ENCODE results near the gene ITPK1. TPM values are rescaled to one million over a fixed set of nuclear protein-coding genes. Genes with fewer than 3 reads are reported as not detected.

Gene ITPK1
- total RNA-seq, 4 donors from 2014 or later = 64.8 to 235 (median 128) TPM

DNA sequence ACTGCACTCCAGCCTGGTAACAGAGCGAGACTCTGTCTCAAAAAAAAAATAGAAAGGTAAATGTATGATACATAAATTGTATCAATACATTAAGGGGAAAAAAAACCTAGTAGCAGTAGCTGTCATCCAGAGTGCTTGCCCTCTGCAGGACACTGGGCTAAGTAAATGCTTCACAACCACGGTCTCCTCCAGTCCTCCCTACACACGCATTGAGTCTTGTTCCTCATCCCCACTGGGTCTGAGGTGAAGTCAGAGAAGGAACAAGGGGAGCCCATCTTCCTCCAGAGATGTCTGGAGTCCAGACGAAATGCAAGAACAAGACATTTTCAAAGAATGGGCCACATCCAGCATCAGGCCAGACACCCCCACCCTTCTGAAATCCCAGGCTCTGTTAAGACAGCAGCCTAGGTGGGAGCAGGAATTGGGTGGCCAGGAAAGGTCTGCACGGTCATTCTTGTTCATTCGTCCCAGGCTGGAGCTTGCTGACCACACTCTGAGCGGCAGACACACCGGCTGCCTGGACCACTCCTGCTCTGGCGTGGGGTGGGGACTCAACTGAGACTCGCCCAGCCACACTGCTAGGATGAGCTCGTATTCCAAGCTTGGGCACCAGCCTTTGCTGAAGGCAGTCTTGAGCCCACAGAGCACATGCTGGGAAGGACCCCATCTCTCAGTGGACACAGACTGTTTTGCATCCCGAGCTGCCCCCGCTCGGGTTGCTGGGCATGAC, 147.3 kb downstream of the ITPK1 start:
- DNase-seq = no peak
- no peaks in the 10 kb centered on the region for H3K9me3 ChIP-seq
- no peak overlapping the region for H3K27ac ChIP-seq
- TF ChIP-seq POLR2A (IDR thresholded peaks at IDR 0.05) (no peak), EP300 (IDR thresholded peaks at IDR 0.05; ENCODE audit: low read depth) (no peak), POLR2AphosphoS5 (IDR thresholded peaks at IDR 0.05) (no peak)
- TF ChIP-seq, protein P1, sequence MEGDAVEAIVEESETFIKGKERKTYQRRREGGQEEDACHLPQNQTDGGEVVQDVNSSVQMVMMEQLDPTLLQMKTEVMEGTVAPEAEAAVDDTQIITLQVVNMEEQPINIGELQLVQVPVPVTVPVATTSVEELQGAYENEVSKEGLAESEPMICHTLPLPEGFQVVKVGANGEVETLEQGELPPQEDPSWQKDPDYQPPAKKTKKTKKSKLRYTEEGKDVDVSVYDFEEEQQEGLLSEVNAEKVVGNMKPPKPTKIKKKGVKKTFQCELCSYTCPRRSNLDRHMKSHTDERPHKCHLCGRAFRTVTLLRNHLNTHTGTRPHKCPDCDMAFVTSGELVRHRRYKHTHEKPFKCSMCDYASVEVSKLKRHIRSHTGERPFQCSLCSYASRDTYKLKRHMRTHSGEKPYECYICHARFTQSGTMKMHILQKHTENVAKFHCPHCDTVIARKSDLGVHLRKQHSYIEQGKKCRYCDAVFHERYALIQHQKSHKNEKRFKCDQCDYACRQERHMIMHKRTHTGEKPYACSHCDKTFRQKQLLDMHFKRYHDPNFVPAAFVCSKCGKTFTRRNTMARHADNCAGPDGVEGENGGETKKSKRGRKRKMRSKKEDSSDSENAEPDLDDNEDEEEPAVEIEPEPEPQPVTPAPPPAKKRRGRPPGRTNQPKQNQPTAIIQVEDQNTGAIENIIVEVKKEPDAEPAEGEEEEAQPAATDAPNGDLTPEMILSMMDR (IDR thresholded peaks at IDR 0.05) = no peak
- intact Hi-C loops (cut with DNase I; ENCODE audit: low total_unique reads) = no loop called here
- H3K4me3 ChIP-seq = no peak overlapping the region
- no peaks in the 10 kb centered on the region for H3K36me3 ChIP-seq
- in situ Hi-C loops (cut with MboI; ENCODE audit: low pct_ligation_motif_present in 1 of 4, low pct_unique_long_range_greater_than_20kb in 1 of 4, low sequenced_read_pairs in 3 of 4) = no loop called here
- H3K27me3 ChIP-seq = no peaks in the 10 kb centered on the region
- WGBS, 2 donors (ENCODE audit: low coverage in 1 of 2) = 90 to 95% methylated on average over 2 to 14 of the region's 14 CpGs
- H3K4me1 ChIP-seq = peaks cover 20 to 30% (median 26%) of the 10 kb centered on the region in 4 donors

DNA sequence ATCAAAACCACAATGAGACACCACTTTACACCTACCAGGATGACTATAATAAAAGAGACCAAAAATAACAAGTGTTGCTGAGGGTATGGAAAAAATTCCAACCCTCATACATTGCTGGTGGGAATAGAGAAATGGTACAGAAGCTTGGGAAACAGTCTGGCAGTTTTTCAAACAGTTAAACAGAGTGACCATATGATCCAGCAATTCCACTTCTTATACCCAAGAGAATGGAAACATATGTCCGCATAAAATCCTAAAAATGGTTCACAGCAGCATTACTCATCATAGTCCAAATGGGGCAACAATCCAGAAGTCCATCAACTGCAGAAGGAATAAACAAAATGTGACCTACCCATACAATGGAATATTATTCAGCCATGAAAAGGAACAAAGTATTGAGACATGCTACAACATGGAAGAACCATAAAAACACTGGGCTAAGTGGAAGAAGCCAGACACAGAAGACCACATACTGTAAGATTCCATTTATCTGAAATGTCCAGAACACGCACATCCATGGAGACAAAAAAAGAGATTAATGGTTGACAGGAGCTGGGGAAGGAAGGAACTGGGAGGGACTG, 148.3 kb downstream of the ITPK1 start:
- intact Hi-C loops (cut with DNase I; ENCODE audit: low total_unique reads) (no loop called here), in situ Hi-C loops (cut with MboI; ENCODE audit: low pct_ligation_motif_present in 1 of 4, low pct_unique_long_range_greater_than_20kb in 1 of 4, low sequenced_read_pairs in 3 of 4) (no loop called here)
- Histone ChIP-seq H3K4me3 (no peak overlapping the region), H3K9me3 (no peaks in the 10 kb centered on the region), H3K36me3 (no peaks in the 10 kb centered on the region), H3K4me1 (peaks cover 17 to 29% (median 24%) of the 10 kb centered on the region in 4 donors), H3K27me3 (no peaks in the 10 kb centered on the region), H3K27ac (no peak overlapping the region)
- 87 to 92% methylated on average over 2 of the region's 2 CpGs for WGBS, 2 donors (ENCODE audit: low coverage in 1 of 2)
- no peak for DNase-seq
- TF ChIP-seq POLR2A (IDR thresholded peaks at IDR 0.05) (no peak), EP300 (IDR thresholded peaks at IDR 0.05; ENCODE audit: low read depth) (no peak), POLR2AphosphoS5 (IDR thresholded peaks at IDR 0.05) (no peak)
- TF ChIP-seq, protein P1 (IDR thresholded peaks at IDR 0.05) = no peak

DNA sequence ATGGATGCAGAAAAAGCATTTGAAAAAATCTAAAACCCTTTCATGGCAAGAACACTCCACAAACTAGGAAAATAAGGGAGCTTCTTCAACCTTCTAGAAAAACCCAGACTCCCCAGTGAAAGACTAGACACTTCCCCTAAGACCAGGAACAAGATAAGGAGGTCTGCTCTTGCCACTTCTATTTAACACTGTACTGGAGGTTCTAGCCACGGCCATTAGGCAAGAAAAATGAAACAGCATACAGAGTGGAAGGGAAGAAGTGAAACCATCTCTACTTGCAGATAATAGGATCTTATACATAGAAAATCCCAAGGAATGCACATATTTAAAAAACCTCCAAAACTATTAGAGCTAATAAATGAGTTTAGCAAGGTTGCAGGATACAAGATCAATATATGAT, 150.4 kb downstream of the ITPK1 start:
- H3K4me3 ChIP-seq = no peak overlapping the region
- H3K4me1 ChIP-seq = peaks cover 14 to 24% (median 22%) of the 10 kb centered on the region in 4 donors
- H3K27me3 ChIP-seq = no peaks in the 10 kb centered on the region
- no peak for DNase-seq
- in situ Hi-C loops (cut with MboI; ENCODE audit: low pct_ligation_motif_present in 1 of 4, low pct_unique_long_range_greater_than_20kb in 1 of 4, low sequenced_read_pairs in 3 of 4) = no loop called here
- H3K9me3 ChIP-seq = no peaks in the 10 kb centered on the region
- intact Hi-C loops (cut with DNase I; ENCODE audit: low total_unique reads) = no loop called here
- peak overlapping the region in 3 of 4 donors; percentile 67 to 70 (median 69) for H3K27ac ChIP-seq
- no peaks in the 10 kb centered on the region for H3K36me3 ChIP-seq
- TF ChIP-seq POLR2AphosphoS5 (IDR thresholded peaks at IDR 0.05) (no peak), EP300 (IDR thresholded peaks at IDR 0.05; ENCODE audit: low read depth) (no peak), POLR2A (IDR thresholded peaks at IDR 0.05) (no peak)
- TF ChIP-seq, protein P1 (IDR thresholded peaks at IDR 0.05) = no peak
- 45 to 79% methylated on average over 1 of the region's 1 CpG for WGBS, 2 donors (ENCODE audit: low coverage in 1 of 2)

DNA sequence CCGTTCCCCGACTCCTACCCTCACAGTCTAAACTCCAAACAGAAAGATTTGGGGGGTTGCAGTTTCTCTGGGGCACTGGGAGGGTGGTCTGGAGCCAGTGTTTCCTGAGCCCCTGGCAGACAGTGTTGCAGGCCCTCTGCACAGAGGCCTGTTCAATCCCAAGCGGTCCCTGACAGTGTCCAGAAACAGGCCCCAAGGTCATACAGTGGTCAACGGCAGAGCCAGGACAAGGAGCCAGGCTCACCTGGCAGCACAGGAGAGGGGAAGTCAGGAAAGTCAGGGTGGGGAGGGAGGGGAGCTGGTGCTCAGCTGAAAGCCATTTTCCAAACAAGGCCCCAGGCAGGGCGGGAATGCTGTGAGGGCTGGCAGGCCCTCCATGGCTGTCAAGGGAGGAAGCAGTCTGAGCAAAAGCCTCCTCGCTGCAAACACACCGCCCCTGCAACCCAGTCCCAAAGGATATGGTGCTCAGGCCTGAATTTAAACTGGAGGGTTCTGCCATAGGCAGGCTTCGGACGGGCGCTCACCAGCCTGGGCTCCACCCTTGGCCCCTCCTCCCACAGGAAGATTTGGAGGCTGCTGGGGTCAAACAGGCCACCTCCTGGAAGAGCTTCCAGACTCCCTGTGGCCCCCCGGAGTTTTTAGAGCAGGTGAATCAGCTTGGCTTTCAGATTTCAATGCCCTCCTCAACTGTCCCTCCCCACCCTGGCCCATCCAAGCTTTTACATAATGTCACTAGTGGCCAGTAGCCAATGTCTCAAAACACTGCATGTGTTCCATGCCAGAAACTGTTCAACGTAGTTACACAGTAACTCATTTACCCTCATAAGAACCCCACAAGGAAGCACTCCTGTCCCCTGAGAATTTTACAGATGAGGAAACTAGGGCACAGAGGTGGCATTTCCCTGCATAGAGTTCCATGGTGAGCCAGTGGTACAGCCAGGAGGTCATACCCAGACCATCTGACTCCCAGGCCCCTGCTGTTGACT, 151.3 kb downstream of the ITPK1 start:
- DNase-seq = no peak
- intact Hi-C loops (cut with DNase I; ENCODE audit: low total_unique reads) = no loop called here
- H3K4me3 ChIP-seq = no peak overlapping the region
- no peaks in the 10 kb centered on the region for H3K9me3 ChIP-seq
- no peaks in the 10 kb centered on the region for H3K36me3 ChIP-seq
- H3K27me3 ChIP-seq = no peaks in the 10 kb centered on the region
- H3K27ac ChIP-seq = peak overlapping the region; percentile 16 to 70 (median 68)
- WGBS, 2 donors (ENCODE audit: low coverage in 1 of 2) = 66% methylated on average over 12 of the region's 12 CpGs; no CpG with 5 or more reads in 1 of the 2 donors
- in situ Hi-C loops (cut with MboI; ENCODE audit: low pct_ligation_motif_present in 1 of 4, low pct_unique_long_range_greater_than_20kb in 1 of 4, low sequenced_read_pairs in 3 of 4) = no loop called here
- TF ChIP-seq, protein P1 (IDR thresholded peaks at IDR 0.05) = no peak
- TF ChIP-seq POLR2AphosphoS5 (IDR thresholded peaks at IDR 0.05) (no peak), POLR2A (IDR thresholded peaks at IDR 0.05) (no peak), EP300 (IDR thresholded peaks at IDR 0.05; ENCODE audit: low read depth) (no peak)
- peaks cover 14 to 24% (median 22%) of the 10 kb centered on the region in 4 donors for H3K4me1 ChIP-seq

Measured in transverse colon (tissue), 4 donors.